SU-DHL-6 (cell line): ENCODE measurements around the gene SIRT5.

Source experiments
- H2AFZ ChIP-seq: fragments of 200-600 bp; sonication (generic); 2 replicates; pipeline ENCODE4 v1.6.1; 2014; ENCODE audit warnings: low read depth, mild to moderate bottlenecking, moderate library complexity, mixed read lengths, antibody characterized with exemption, low read length; ENCODE audit not compliant: severe bottlenecking
- H3F3A ChIP-seq: fragments of 200-600 bp; shearing (Covaris generic); 2 replicates; pipeline ENCODE4 v1.6.0; 2016; ENCODE audit warnings: antibody characterized with exemption, mild to moderate bottlenecking; ENCODE audit not compliant: insufficient read depth
- H3K27ac ChIP-seq: fragments of 200-600 bp; sonication (generic); 2 replicates; pipeline ENCODE4 v1.5.1; 2016; ENCODE audit warnings: low read depth, mild to moderate bottlenecking, low read length, moderate library complexity, mixed read lengths
- H3K27me3 ChIP-seq: fragments of 200-600 bp; sonication (generic), shearing (Covaris generic); 2 replicates; pipeline ENCODE4 v1.6.0; 2014; ENCODE audit warnings: mild to moderate bottlenecking, low read length
- H3K36me3 ChIP-seq: fragments of 200-600 bp; sonication (generic); 2 replicates; pipeline ENCODE4 v1.6.1; 2014; ENCODE audit warnings: mild to moderate bottlenecking, low read length, mixed read lengths
- H3K4me2 ChIP-seq: fragments of 300-600, 200-600 bp; shearing (Covaris generic), sonication (generic); 2 replicates; pipeline ENCODE4 v1.6.0; 2014; ENCODE audit warnings: low read length, low read depth, mild to moderate bottlenecking; ENCODE audit not compliant: poor library complexity, severe bottlenecking
- H3K4me3 ChIP-seq: fragments of 200-600 bp; sonication (generic); 2 replicates; pipeline ENCODE4 v1.5.1; 2014; ENCODE audit warnings: antibody characterized with exemption, low read length, mild to moderate bottlenecking, mixed read lengths; ENCODE audit not compliant: insufficient read depth, poor library complexity, severe bottlenecking
- H3K79me2 ChIP-seq: fragments of 200-600 bp; sonication (generic); 2 replicates; pipeline ENCODE4 v1.6.1; 2014; ENCODE audit warnings: mild to moderate bottlenecking, low read length, moderate library complexity; ENCODE audit not compliant: insufficient read depth
- H3K9ac ChIP-seq: fragments of 200-600 bp; sonication (generic); 2 replicates; pipeline ENCODE4 v1.7.0; 2014; ENCODE audit warnings: mild to moderate bottlenecking, low read length
- H3K9me2 ChIP-seq: fragments of 200-600 bp; sonication (generic); replicated peaks from 2 replicates; pipeline ENCODE4 v1.6.1; 2014; ENCODE audit warnings: low read length; ENCODE audit not compliant: insufficient read depth
- H3K9me3 ChIP-seq: fragments of 200-600 bp; sonication (generic); 2 replicates; pipeline ENCODE4 v1.6.1; 2014; ENCODE audit warnings: low read length, mixed read lengths; ENCODE audit not compliant: insufficient read depth
- H4K20me1 ChIP-seq: fragments of 200-600 bp; sonication (generic); 2 replicates; pipeline ENCODE4 v1.6.1; 2014; ENCODE audit warnings: low read depth, mild to moderate bottlenecking, antibody characterized with exemption, low read length, moderate library complexity, mixed read lengths
- EZH2phosphoT487 ChIP-seq: fragments of 200-600 bp; sonication (generic), shearing (Covaris generic); conservative IDR thresholded peaks from 2 replicates; pipeline ENCODE4 v1.6.1; 2018; ENCODE audit warnings: mild to moderate bottlenecking, antibody characterized with exemption, low read length, moderate library complexity, mixed read lengths
- TF ChIP-seq, protein P1 (sequence below): fragments of 200-600 bp; sonication (generic); IDR thresholded peaks from one replicate; pipeline ENCODE4 v1.5.1; 2017; ENCODE audit warnings: antibody characterized with exemption, mild to moderate bottlenecking, low read length, moderate library complexity; ENCODE audit not compliant: insufficient read depth, poor library complexity, severe bottlenecking

Gene SIRT5

DNA sequence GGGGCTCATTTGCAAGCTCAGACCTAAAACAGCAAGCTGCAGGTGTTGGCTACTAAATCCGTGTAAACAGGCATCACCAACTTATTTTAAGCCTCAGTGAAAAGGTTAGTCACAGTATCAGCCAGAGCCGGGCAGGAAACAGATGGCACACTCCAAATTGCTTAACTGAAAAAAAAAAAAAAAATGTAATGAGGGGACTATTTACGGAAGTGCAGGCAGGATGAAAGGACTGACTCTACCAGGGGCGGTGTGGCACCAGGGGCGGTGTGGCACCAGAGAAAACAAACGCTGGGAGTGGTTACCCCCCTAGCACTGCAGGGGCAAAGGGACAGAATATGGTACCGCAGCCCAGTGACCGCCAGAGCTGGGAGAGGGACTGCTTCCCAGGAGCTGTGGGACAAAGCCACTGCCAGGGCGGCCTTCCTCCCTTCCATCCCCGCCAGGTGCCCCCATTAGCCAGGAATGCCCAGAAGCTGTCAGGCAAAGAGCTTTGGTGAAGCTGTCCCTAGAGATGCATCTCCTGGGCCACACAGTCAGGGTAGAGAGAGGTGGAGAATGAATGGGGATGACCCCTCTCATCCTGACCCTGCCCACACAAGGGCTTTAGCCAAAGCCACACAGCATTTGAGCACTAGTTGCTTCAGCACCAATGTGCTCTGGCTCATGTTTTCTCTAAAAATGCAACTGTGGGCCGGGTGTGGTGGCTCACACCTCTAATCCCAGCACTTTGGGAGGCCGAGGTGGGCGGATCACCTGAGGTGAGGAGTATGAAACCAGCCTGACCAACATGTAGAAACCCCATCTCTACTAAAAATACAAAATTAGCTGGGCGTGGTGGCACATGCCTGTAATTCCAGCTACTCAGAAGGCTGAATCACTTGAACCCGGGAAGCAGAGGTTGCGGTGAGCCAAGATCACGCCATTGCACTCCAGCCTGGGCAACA is 47.4 kb upstream of the SIRT5 start:
- Histone ChIP-seq H3K9me2 (no peaks in the 10 kb centered on the region), H4K20me1 (no peaks in the 10 kb centered on the region), H3K36me3 (no peaks in the 10 kb centered on the region), H3F3A (peaks cover 15% of the 10 kb centered on the region; the same call in 1 of the 2 replicates), H3K79me2 (no peaks in the 10 kb centered on the region), H3K27me3 (no peaks in the 10 kb centered on the region), H3K9ac (peak overlapping the region; percentile 47), H3K9me3 (no peaks in the 10 kb centered on the region), H3K4me3 (peak overlapping the region; percentile 30), H3K4me2 (peak overlapping the region; percentile 53), H3K27ac (peak overlapping the region; percentile 66), H2AFZ (peak overlapping the region; percentile 83)
- TF ChIP-seq EZH2phosphoT487: no peak
- TF ChIP-seq, protein P1, sequence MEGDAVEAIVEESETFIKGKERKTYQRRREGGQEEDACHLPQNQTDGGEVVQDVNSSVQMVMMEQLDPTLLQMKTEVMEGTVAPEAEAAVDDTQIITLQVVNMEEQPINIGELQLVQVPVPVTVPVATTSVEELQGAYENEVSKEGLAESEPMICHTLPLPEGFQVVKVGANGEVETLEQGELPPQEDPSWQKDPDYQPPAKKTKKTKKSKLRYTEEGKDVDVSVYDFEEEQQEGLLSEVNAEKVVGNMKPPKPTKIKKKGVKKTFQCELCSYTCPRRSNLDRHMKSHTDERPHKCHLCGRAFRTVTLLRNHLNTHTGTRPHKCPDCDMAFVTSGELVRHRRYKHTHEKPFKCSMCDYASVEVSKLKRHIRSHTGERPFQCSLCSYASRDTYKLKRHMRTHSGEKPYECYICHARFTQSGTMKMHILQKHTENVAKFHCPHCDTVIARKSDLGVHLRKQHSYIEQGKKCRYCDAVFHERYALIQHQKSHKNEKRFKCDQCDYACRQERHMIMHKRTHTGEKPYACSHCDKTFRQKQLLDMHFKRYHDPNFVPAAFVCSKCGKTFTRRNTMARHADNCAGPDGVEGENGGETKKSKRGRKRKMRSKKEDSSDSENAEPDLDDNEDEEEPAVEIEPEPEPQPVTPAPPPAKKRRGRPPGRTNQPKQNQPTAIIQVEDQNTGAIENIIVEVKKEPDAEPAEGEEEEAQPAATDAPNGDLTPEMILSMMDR: peak; percentile 32

DNA sequence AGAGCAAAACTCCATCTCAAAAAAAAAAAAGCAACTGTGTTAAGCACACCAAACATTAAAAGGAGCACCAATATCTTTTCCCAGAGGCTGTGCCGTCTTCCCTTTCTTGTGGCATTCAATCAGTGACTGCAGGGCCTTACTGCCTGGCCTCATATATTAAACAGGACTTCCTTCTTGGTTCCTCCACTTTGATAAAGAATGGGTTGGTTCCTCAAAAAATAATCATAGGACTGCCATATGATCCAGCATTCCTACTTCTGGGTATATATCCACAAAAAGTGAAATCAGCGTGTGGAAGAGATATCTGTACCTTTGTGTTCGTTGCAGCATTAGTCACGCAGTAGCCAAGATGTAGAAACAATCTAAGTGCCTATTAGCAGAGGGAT is 46.7 kb upstream of the SIRT5 start:
- no peak for TF ChIP-seq EZH2phosphoT487
- TF ChIP-seq, protein P1: no peak
- H4K20me1 ChIP-seq: no peaks in the 10 kb centered on the region
- H3K27me3 ChIP-seq: no peaks in the 10 kb centered on the region
- no peak overlapping the region for H2AFZ ChIP-seq
- H3F3A ChIP-seq: peaks cover 15% of the 10 kb centered on the region; the same call in 1 of the 2 replicates
- peak overlapping the region; percentile 66; the same call in 1 of the 2 replicates for H3K27ac ChIP-seq
- H3K4me2 ChIP-seq: no peak overlapping the region
- no peak overlapping the region for H3K9ac ChIP-seq
- H3K4me3 ChIP-seq: no peak overlapping the region
- H3K79me2 ChIP-seq: no peaks in the 10 kb centered on the region
- no peaks in the 10 kb centered on the region for H3K36me3 ChIP-seq
- no peaks in the 10 kb centered on the region for H3K9me2 ChIP-seq
- H3K9me3 ChIP-seq: no peaks in the 10 kb centered on the region

DNA sequence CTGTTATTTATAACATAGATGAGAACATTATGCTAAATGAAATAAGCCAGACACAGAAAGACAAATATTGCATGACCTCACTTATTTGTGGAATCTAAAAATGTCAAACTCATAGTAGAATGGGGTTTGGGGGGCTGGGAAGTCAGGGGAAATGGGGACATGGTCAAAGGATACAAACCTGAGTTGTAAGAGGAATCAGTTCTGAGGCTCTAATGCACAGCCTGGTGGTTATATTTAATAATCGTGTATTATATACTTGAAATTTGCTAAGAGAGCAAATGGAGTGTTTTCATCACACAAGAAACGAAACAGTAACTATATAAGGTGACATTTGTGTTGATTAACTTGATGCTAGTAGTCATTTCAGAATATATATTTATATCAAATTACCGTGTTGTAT is 46.2 kb upstream of the SIRT5 start:
- Histone ChIP-seq H3K4me3 (no peak overlapping the region), H3K79me2 (no peaks in the 10 kb centered on the region), H3K4me2 (no peak overlapping the region), H3K27me3 (no peaks in the 10 kb centered on the region), H4K20me1 (no peaks in the 10 kb centered on the region), H3K9ac (no peak overlapping the region), H3K27ac (no peak overlapping the region), H2AFZ (no peak overlapping the region), H3K9me3 (no peaks in the 10 kb centered on the region), H3K9me2 (no peaks in the 10 kb centered on the region), H3F3A (peaks cover 15% of the 10 kb centered on the region; the same call in 1 of the 2 replicates), H3K36me3 (no peaks in the 10 kb centered on the region)
- TF ChIP-seq, protein P1: no peak
